Kidney tubule cell (primary cell): ENCODE results near the gene ALDH3B1.

ENCODE experiments used
- DNase-seq: peaks from one replicate; pipeline ENCODE4 v3.0.0-alpha.2; 2018; ENCODE audit warnings: low spot score

ALDH3B1 gene

DNA sequence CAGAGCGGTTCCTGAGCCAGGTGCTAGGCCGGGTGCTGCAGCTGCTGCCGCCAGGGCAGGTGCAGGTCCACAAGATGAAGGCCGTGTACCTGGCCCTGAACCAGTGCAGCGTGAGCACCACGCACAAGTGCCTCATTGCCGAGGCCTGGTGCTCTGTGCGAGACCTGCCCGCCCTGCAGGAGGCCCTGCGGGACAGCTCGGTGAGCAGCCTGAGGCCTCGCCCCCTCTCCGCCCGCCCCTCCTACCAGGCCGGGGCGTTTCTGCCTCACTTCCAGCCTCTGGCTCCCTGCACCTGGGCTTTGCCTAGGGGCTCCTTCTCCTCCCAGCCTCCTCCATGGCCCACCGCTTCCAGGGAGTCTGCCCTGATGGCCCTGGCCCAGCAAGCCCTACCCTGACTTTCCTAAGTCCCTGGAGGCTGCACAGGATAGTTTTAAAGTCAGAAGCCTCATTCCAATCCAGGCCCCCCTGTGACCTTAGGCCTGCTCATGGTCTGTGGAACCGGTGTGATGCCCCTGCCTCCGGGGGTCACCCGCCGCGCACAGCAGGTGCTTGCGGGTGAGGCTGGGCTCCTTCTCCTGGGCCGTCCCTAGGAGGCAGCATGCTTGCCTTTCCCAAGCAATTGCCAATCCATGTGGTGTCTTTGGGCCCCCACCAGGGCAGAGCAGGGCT is 34.2 kb downstream of the ALDH3B1 start:
- DNase-seq = no peak

DNA sequence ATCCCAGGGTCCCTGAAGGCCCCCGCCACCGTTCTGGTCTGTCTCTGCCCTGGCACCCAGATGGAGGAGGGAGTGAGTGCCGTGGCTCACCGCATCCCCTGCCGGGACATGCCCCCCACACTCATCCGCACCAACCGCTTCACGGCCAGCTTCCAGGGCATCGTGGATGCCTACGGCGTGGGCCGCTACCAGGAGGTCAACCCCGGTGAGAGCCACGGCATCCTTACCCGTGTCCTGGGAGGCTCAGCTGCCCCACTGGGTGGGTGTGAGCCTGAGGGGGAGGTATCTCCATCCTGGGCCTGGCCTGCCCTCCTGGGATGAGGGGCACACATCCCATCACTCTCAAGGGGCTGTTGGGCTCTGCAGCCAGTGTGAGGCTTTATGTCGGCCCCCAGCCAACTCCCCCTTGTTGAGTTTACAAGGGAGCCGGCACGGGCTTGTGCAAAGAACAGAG is 34.8 kb downstream of the ALDH3B1 start:
- no peak for DNase-seq

DNA sequence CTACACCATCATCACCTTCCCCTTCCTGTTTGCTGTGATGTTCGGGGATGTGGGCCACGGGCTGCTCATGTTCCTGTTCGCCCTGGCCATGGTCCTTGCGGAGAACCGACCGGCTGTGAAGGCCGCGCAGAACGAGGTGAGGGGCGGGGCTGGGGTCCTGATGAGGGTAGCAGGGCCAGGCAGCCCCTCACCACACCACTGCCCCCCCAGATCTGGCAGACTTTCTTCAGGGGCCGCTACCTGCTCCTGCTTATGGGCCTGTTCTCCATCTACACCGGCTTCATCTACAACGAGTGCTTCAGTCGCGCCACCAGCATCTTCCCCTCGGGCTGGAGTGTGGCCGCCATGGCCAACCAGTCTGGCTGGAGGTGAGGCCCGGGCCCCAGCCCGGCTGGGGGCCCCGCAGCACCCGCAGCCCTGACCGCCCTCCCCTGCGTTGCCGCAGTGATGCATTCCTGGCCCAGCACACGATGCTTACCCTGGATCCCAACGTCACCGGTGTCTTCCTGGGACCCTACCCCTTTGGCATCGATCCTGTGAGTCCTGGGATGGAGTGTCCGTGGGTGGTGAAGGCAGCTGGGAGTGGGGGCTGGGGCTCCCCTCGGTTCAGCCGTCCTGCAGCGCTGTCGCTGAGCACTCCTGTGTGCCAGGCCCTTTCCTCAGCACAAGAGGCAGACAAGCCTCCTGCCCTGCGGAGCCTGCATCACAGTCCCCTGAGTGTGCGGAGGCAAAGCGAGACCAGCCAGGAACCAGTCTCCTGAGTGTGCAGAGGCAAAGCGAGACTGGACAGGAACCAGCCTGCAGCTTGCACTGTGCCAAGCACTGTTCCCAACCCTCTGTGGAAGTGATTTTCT is 37.5 kb downstream of the ALDH3B1 start:
- no peak for DNase-seq

DNA sequence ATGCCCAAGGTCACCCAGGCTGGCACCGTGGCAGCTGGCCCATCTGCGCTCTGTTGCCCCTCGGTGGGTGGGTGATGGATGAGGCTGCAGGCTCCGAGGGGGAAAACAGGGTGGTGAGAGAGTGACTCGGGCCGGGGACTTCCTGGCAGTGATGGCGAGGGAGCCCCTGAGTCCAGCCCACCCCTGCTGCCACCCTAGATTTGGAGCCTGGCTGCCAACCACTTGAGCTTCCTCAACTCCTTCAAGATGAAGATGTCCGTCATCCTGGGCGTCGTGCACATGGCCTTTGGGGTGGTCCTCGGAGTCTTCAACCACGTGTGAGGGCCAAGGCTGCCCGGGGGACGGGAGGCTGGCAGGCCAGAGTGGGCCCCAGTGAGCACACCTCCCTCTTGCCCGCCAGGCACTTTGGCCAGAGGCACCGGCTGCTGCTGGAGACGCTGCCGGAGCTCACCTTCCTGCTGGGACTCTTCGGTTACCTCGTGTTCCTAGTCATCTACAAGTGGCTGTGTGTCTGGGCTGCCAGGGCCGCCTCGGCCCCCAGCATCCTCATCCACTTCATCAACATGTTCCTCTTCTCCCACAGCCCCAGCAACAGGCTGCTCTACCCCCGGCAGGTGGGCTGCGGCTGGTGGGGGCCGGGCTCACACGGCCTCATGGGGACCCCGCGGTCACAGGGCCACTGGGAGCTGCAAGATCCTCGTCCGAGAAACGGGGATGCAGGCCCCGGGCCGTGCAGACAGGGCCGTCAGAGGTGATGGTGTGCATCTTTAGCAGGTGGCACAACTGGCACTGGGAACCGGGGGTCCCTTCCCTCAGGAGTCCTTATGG is 38.8 kb downstream of the ALDH3B1 start:
- no peak for DNase-seq

DNA sequence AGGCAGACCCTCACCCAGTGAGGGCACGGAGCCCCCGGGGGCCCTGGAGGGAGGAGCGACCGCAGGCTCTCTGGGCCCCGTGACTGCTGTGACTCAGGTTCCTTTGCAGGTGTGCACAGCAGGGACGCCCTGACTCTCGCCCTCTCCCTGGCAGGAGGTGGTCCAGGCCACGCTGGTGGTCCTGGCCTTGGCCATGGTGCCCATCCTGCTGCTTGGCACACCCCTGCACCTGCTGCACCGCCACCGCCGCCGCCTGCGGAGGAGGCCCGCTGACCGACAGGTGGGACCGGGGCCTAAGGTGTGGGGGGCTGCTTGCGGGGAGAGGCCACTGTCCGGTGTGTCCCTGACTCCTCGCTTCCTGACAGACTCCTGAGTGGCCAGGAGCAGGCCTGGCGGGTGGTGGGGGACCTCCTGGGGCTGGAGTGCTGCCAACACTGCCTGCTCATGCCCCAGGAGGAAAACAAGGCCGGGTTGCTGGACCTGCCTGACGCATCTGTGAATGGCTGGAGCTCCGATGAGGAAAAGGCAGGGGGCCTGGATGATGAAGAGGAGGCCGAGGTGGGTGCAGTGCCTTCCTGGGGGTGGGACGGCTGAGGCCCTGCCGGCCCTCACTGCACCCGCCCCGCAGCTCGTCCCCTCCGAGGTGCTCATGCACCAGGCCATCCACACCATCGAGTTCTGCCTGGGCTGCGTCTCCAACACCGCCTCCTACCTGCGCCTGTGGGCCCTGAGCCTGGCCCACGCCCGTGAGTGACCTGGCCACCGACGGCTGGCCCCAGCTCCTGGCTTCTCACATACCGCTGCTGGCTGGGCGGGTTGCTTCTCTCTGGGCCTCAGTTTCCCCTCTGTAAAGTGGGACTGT is 39.6 kb downstream of the ALDH3B1 start:
- DNase-seq = peak; percentile 55

DNA sequence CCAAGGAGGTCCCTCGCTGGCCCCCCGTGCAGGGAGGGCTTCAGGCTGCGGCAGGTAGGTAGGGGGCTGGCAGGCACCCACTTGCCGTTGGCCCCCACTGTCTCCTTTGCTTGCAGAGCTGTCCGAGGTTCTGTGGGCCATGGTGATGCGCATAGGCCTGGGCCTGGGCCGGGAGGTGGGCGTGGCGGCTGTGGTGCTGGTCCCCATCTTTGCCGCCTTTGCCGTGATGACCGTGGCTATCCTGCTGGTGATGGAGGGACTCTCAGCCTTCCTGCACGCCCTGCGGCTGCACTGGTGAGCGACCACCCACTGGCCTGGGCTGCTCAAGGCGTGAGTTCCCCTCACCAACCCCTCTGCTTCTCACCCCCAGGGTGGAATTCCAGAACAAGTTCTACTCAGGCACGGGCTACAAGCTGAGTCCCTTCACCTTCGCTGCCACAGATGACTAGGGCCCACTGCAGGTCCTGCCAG is 40.3 kb downstream of the ALDH3B1 start:
- no peak for DNase-seq

DNA sequence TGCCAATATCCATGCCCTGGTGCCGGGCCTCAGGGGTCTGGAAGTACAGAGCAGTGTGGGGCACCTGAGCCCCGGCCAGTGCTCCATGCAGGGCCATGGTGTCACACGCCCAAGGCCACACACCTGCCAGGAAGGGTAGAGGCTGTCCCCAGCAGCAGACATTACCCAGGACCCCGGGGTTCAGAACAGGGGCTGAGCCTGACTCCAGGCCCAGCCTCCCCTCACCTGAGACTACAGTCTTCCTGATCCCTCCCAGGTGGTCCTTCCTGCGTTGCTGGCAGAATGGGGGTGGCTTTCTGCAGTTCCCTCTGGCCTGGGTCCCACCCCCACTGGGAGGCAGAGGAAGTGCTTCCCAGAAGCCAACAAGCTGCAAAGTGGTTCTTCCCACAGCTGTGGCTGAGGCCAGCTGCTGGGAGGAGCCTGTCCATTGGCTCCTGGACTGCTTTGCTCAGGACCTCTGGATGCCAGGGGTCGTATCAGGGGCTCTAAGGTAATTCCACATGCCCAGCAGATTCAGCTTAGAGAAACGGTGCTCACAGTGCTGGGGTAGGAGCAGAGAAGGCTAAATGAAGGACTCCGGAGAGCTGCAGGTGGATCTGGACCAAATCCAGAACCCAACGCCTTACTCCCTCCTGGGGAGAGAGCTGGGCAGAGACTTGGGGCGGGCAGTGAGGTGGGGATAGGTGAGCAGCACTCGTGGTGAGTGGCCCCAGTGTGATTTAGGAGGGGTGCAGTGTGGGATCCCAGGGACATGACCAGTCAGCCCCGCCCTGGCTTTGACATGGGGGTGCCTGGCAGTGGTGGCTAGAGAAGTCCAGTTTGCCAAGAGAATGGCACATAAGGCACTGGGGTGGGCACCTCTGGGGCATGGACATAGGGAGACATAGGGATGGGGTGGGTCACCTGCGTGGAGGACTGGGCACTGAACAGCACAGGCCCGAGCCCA is 41.3 kb downstream of the ALDH3B1 start:
- DNase-seq = no peak

DNA sequence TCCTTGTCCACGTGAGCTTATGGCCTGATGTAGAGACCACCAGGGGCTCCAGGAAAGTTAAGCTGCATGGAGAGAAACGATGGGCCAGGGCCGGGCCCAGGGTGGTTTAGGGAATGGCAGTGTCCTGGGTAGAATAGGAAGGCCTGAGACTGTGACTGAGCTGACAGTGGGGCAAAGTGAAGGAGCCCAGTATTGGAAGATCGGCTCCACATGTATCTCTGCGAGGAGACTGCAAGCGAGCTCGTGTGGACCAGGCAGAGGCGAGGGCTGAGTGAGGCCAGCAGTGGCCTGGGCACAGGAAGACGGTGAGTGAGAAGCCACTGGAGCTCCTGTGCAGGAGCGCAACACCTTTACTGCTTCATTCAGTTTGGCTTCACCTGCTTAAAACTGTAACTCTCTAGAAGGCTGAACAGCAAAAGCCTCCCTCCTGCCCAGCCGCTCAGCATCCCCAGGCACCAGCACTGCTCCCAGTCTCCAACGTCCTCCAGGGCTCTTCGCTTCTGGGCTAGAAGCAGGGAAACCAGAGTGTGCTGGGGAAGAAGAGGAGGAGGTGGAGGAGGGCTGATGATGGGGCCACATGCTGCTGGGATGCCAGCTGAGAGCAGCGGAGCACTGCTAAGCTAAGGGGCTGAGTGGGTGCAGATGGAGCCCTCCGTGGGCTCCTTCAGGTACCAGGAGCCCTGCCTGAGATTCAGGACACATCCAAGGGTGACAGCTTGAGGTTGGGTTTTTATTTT is 42.2 kb downstream of the ALDH3B1 start:
- no peak for DNase-seq

DNA sequence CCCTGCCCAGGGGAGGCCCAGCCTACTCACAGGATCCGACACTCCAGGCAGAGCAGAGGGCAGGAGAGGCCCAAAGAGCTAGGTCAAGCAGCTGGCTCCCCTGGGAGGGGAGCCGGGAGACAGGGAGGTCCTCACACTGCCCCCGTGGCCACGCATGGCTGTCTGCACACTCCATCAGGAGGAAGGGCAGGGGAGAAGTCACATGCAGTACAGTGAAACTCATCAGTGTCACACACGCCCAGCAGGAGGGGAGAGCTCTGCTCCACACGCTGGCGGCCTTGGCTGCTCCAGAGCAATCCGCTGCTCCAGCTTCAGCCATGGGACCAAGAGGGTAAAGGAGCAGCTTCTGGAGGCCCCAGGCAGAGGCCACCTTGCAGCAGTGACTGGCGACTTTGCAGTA is 43.0 kb downstream of the ALDH3B1 start:
- no peak for DNase-seq

DNA sequence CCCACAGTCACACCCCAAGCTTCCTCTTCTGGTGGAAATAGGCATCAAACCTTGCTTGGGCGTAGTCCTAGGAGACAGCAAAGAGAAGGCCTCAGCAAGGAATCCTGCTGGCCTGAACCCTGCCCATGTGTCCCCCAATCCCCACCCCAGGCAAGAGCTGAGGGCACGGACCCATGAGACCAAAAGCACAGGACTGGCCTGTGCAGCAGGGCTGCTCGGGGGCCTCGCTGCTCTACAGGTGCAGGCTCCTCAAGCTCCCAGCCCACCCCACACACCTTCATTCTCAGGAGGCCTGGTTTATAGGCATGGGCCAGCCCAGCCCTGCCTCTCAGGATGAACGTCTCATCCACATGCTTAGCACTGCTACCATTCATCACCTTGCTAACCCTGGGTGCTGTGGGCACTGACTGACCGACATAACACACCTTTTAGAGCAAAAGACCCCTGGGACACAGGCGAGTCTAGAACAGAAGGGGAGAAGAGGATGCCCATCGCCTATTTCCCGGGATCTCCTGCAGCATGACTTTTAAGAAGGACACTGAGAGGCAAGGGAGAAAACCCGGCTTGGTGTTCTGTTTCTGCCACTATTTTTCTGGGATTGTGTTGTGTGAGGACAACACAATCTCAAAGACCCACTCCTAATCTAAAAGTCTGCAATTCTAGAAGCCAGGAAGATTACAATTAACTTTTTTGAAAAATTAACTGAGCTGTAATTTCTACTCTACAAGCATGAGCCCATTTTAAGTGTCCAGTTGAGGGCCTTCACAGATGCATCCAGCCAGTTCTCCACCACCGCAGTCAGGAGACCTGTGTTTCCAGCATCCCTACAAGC is 44.1 kb downstream of the ALDH3B1 start:
- DNase-seq = no peak

DNA sequence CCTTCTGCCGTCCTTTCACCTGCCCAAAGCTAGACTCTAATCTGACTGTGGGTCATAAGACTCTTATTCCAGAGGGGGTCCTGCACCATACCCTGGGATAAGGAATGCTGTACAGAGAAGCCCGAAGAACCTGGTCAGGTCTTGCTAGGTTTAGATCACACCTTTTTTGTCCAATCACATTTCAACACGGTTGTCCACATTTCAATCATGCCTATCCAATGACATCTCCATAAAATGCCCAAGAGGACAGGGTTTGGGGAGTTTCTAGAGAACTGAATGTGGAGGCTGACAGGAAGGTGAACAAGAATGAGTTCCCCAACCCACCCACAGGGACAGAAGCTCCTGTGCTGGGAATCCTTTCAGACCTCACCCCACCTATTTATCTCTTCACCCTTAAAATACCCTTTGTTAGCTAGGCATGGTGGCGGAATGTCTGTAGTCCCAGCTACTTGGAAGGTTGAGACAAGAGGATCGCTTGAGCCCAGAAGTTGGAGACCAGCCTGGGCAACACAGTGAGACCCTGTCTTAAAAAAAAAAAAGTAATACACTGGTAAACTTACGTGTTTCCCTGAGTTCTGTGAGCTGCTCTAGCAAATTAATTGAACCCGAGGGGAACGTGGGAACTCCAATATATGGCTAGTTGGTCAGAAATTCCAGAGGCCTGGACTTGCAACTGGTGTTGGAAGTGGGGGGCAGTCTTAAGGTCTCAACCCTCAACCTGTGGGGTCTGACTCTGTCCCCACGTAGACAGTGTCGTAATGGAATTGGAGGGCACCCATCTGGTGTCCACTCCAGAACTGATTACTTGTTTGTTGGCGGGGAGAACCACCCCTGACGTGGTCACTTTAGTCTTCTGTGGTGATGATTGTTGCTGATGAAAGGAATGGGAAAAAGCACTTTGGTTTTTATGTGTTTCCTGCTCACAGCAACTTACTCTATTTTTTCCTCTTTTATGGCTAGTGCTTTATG is 46.5 kb downstream of the ALDH3B1 start:
- no peak for DNase-seq

DNA sequence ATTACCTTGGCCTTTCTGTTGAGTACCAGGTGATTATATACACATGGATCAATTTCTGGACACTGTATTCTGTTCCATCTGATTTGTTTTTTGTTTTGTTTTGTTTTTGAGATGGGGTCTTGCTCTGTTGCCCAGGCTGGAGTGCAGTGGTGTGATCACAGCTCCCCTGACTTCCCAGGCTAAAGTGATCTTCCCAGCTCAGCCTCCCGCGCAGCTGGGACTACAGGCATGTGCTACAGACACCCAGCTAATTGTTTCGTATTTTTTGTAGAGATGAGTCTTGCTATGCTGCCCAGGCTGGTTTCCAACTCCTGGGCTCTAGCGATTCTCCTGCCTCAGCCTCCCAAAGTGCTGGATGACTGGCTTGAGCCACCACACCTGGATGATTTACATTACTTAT is 47.7 kb downstream of the ALDH3B1 start:
- DNase-seq = no peak

DNA sequence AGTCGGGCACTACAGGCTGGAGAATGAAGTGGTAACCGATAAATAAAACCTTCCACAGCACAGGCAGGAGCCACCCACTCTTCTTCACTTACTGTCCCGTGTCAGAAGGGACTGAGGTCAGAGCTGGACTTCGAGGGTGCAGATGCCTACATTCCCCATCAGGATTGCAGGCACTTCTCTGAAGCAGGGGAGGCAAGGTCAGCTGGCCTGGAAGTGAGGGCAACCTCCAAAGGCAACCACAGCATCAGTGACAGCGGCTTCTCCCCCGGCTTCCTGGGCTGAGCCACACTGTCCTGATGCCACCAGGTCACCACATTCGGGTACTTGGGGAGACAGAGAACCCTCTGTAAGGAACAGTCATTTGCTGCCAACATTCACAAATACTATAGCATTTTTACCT is 51.4 kb downstream of the ALDH3B1 start:
- DNase-seq = no peak

DNA sequence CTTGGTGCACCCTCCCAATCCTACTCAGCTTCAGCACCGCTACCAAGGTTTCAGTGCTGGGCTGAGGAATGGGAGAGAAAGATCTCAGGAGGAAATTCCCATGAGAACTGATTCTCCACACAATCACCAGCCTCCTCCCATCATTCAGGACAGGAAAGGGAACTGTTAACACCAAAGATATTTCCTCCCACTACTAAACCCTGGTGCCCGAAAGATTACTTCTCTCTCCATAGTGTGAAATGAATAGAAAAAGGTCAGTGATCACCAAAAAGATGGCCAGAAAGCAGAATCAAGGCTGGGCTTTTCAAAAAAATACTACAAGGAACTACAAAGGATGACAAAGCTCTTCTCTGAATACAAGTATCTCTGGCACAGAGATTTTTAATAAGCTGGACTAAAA is 54.8 kb downstream of the ALDH3B1 start:
- no peak for DNase-seq

DNA sequence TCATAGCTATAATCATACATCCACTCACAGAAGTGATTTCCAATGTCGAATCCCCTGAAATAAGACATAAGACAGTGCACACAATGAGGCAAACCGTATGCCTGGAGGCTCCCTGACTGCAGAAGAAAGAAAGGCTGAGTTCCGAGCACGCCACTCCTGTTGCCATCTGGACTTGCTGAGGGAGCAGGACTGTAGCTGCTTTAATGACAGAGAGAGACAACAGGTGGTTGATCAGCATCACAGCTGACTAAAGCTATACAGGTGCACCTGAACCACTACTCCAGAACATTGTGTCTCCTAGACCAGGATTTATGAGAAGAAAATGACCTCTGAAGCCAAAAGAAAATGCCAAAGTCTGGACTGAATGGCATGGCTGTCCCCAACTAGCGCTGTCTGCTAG is 55.7 kb downstream of the ALDH3B1 start:
- no peak for DNase-seq

DNA sequence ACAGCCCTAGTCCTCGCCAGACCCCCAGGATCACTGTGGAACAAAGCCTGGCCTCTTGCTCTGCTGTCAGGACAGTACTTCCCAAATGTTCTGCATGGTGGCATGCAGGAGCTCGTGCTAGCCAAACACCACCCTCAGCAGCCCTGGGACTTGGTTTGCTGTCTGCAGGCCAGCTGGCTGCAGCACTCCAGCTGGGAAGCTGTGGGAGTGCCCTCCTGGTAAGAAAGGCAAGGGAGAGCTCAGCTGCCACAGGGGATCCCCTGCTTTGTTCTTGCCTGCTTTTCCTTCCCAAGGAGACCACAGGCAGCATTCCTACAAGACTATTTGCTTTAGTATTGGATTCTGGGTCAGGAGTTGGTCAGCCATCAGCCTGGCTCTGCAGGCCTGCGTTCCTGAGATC is 56.6 kb downstream of the ALDH3B1 start:
- no peak for DNase-seq

DNA sequence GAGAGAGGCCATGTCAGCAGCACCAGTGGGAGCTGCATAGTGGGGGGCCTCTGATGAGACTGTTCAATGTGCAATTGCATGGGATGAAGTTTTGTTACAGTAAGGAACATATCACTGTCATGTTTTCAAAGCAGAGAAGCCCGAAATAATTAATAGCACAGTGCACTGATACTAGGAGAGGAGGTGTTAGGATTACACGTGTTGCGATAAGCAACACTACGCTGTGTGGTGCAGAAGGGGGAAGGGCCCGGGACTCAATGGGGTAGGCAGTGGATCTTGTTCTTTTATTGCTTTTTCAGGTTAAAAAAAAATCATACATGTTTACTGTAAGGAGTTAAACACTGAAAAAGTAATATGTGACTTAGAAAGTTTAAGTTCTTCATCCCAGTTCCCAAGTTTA is 57.9 kb downstream of the ALDH3B1 start:
- no peak for DNase-seq
